Glomerular endothelial cell (primary cell): Measurements from ENCODE around the gene MYMX. TPM values are rescaled to one million over a fixed set of nuclear protein-coding genes. Genes with fewer than 3 reads are reported as not detected.
A peak's percentile ranks its signal among the peaks of the same experiment; 100 is the strongest.
"Not testable (repeated sequence)": the region's sequence is repeated elsewhere in the genome, so short reads cannot be mapped to it uniquely, and the experiment has no call there.

Source experiments
- DNase-seq: peaks from one replicate; pipeline ENCODE4 v3.0.0-alpha.2; 2011; ENCODE audit warnings: low read depth, low spot score; ENCODE audit errors: extremely low read depth
- total RNA-seq: library from RNA; depleted of rRNA; stranded (reverse); fragments of >200 nt; gene quantifications from 2 replicates; pipeline ENCODE4 v1.2.3, GENCODE V29; 2015

Gene MYMX
- total RNA-seq: 2.2 TPM in 1 of 2 replicates, not detected in the other

DNA sequence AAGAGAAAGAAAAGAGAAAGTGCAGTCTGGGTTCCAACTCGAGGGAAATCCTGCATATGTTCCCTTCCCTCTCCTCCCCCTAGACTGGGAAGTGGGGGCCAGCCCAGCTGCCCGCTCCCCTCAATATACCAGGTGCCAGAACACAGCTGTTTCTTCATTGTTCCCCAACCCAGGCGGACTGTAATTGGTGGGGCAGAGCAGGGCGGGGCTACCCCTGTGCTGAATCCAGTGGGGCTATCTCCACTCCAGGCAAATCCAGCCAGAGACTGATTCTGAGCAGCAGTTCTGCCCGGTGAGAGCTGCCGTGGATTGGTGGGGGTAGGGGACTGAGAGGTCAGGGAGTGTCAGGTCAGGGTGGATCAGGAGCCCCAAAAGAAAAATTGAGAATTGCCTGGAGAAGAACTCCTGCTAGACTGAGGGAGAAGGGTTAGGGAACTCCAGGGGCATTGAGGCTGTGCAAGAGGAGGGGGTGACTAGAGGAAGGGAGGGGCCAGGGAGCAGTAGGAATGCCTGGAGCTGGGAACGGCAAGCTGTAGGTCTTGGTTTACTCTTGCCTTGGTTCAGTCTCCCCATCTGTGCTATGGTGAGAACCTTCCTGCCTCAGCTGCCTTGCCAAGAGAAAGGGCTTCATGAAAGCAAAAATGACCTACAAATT is at the start of gene MYMX:
Gene MYMX, plus strand, starts transcription at position 250 of the 655 bp plus-strand sequence. CDS start 546 bp downstream, outside the sequence.
- no peak for DNase-seq

DNA sequence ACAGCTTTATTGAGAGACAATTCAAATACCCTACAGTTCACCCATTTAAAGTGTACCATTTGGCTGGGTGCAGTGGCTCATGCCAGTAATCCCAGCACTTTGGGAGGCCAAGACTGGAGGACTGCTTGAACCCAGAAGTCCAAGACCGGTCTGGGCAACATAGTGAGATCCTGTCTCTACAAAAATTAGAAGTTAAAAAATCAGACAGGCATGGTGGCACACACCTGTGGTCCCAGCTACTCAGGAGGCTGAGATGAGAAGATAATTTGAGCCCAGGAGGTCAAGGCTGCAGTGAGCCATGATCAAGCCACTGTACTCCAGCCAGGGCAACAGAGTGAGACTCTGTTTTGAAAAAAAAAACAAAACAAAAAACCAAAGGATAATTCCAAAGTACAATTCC is 49.2 kb upstream of the MYMX start:
- no peak for DNase-seq

DNA sequence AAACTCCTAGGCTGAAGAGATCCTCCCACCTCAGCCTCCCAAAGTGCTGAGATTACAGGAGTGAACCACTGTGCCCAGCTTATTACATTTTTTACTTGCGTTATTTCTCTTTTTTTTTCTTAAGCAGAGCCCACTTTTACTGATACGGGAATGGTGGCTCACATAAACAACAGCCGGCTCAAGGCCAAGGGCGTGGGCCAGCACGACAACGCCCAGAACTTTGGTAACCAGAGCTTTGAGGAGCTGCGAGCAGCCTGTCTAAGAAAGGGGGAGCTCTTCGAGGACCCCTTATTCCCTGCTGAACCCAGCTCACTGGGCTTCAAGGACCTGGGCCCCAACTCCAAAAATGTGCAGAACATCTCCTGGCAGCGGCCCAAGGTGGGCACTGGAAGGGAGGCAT is 47.6 kb upstream of the MYMX start:
- no peak for DNase-seq

GRCh38 chr6:44169886-44170570 is 46.7 kb upstream of the MYMX start:
- DNase-seq: no peak

DNA sequence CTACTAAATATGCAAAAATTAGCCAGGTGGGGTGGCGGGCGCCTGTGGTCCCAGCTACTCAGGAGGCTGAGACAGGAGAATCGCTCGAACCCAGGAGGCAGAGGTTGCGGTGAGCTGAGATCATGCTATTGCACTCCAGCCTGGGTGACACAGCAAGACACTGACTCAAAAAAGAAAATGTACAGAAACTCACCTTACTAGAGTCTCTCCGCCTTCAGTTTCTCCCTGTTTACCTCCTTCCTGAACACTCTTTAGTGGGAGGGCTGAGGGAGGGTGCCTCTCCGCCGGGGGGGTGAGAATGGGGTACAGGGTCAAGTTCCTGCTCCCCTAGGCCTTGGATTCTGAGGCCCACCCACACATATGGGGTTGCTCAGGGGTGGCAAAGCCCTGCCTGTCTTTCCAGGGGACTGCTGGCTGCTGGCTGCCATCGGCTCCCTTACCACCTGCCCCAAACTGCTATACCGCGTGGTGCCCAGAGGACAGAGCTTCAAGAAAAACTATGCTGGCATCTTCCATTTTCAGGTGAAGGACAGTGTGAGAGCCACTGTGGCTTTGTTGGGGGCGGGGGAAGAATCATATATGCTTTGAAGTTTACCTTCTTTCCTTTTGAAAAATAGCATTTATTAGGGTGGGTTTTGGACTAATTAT is 44.7 kb upstream of the MYMX start:
- no peak for DNase-seq

DNA sequence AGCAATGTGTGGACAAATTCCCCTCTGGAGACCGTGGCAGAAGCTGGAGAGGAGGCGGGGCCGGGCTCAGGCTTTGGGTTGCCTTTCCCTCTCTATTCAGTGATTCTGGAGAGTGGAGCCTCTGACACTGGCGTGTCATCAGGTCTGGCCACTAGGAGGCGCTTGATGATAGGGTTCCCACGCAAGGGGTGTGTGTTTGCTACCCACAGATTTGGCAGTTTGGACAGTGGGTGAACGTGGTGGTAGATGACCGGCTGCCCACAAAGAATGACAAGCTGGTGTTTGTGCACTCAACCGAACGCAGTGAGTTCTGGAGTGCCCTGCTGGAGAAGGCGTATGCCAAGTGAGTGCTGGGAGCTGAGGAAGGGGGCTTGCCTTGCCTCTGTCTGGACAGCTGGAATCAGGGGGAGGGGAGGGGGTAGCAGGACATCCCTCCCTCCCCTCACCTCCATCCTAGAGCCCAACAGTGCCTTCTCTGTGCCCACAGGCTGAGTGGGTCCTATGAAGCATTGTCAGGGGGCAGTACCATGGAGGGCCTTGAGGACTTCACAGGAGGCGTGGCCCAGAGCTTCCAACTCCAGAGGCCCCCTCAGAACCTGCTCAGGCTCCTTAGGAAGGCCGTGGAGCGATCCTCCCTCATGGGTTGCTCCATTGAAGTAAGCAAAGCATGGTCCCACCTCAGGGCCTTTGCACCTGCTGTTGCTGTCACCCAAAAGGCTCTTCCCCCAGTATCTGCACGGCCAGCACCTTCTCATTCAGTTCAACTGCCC is 43.8 kb upstream of the MYMX start:
- no peak for DNase-seq

DNA sequence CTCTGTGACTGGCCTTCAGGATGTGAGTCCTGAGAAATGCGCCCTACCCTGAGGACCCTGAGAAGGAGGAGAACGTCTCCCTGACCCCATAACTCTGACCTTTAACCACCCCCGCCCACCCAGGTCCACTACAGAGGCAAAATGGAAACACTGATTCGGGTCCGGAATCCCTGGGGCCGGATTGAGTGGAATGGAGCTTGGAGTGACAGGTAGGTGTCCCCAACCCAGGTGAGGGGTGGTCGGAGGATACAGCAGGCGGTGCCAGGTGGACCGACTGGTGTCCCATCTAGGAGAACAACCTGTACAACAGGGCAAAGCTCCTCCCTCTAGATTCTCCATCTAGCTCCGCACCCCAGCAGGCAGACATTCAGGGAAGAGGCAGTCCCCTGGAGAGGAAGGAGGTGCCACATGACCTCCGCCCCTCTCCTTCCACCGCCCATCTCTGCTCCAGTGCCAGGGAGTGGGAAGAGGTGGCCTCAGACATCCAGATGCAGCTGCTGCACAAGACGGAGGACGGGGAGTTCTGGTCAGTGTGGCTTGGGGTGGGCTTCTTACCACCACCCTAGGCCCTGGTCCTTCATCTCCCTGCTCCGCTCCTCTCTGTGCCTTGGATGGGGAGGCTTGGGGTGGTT is 40.5 kb upstream of the MYMX start:
- no peak for DNase-seq

DNA sequence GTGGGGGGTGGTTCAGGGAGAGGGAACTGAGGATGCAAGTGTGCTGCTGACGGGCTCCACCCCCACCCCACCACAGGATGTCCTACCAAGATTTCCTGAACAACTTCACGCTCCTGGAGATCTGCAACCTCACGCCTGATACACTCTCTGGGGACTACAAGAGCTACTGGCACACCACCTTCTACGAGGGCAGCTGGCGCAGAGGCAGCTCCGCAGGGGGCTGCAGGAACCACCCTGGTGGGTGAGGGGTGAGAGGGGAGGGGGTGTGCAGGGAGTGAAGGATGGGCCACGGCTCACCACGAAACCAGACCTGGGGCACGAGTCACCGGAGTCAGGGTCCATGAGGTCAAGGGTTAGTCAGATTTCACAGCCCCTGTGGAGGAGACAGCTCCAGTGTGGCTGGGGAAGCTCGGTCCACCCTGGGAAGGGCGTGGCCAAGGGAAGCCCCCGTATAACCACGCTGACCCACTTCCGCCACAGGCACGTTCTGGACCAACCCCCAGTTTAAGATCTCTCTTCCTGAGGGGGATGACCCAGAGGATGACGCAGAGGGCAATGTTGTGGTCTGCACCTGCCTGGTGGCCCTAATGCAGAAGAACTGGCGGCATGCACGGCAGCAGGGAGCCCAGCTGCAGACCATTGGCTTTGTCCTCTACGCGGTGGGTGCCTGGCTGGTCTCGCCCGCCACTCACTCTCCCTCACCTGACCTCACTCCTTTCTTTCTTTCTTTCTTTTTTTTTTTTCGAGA is 39.8 kb upstream of the MYMX start:
- DNase-seq: no peak

DNA sequence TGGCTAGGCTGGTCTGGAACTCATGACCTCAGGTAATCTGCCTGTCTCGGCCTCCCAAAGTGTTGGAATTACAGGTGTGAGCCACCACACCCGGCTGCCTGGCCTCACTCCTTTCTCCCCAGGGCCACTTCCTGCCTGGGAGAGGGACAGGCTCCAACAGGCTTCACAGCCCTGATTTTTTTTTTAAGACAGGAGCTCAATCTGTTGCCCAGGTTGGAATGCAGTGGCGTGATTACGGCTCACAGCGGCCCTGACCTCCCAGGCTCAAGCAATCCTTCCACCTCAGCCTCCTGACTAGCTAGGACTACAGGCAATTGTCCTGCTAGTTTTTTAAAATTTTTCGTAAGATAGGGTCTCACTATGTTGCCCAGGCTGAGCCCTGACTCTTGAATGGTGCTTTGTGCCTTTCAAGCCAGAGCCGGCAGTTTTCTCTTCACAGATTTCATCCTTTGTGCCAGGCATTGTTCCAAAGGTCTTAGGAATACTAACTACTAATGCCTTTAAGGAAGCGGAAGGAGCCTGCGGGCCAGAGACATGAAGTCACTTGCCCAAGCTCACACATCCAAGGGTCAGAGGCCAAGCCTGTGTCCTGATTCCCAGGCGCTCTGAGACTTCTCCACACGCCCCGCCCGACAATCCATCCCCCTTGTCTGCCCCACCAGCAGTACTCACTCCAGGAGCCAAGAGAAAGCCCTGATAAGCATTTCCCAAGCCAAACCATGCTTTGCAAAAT is 38.9 kb upstream of the MYMX start:
- peak; percentile 69 for DNase-seq

DNA sequence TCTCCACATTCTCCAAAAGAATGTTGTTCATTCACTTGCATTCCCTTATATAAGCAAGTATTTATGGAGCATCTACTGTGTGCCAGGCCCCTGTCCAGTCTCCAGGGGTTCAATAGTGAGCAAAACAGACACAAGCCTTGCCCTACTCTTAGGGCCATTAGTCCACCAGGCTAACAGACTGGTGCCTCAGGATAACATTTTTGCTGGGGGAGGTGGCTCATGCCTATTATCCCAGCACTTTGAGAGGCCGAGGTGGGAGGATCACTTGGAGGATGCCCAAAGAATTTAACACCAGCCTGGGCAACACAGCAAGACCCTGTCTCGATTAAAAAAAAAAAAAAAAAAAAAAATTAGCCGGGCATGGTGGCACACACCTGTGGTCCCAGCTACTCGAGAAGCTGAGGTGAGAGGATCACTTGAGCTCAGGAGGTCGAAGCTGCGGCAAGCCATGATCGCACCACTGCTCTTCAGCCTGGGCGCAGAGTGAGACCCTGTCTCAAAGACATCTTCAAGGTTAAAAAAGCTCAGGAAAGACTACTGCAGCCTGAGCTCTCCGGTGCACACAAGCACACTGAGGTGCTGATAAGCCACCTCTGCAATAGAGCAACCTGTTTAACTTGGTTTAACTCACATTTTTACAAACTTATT is 38.2 kb upstream of the MYMX start:
- DNase-seq: no peak

GRCh38 chr6:44179072-44179536 is 37.6 kb upstream of the MYMX start:
- DNase-seq: no peak

DNA sequence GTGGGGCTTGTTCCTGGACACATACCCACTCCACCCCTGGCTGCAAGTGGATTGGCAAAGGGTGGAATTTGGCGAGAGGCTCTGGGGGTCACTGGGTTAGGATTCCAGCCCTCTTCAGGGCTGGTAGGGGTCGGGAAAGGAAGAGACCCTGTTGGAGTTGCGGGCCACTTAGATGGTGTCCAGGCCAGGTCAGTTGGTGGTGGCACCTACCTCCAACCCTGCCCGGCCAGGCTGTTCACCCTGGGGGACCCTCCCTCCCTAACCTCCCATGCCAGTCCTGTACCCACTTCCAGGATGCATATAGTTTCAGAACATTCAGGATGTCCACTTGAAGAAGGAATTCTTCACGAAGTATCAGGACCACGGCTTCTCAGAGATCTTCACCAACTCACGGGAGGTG is 37.1 kb upstream of the MYMX start:
- no peak for DNase-seq

- no peak for DNase-seq
Observed at GRCh38 chr6:44180406-44180805, 36.3 kb upstream of the MYMX start.

DNA sequence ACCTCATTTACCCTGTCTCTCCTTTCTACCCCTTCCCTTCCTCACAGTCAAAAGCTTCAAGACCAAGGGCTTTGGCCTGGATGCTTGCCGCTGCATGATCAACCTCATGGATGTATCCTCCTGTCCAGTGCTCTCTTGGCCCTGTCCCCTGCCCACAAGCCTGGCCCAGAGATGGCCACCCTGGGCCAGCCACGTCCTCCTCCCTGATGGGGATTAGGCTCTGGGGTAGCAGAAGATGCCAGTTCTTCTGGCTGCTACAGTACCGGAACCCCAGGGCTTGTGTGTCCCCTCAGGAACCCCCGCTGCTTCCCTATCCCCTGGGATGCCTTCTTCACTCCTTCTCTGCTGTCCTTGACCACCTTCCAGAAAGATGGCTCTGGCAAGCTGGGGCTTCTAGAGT is 35.8 kb upstream of the MYMX start:
- no peak for DNase-seq

DNA sequence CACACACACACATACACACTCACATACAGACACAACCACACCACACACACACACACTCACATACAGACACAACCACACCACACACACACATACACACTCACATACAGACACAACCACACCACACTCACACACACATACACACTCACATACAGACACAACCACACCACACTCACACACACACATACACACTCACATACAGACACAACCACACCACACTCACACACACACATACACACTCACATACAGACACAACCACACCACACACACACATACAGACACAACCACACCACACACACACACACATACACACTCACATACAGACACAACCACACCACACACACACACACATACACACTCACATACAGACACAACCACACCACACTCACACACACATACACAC is 34.9 kb upstream of the MYMX start:
- DNase-seq: not testable (repeated sequence)

DNA sequence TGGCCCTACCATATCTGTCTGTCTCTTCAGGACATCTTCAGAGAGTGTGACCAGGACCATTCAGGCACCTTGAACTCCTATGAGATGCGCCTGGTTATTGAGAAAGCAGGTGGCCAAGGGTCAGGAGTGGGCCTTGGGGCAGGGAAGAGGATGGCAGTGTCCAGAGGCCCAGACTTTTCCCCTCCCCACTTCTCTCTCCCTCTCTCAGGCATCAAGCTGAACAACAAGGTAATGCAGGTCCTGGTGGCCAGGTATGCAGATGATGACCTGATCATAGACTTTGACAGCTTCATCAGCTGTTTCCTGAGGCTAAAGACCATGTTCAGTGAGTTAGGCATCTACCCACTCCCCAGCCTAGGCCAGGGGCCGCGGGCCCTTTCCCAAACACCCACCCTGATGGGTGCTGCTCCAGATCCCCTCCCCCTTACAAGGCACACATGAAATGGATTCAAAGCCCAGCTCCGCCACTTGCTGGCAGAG is 33.8 kb upstream of the MYMX start:
- DNase-seq: no peak

GRCh38 chr6:44183783-44184182 is 32.9 kb upstream of the MYMX start:
- DNase-seq: no peak

- DNase-seq: not testable (repeated sequence)
Observed at GRCh38 chr6:44185356-44185755, 31.4 kb upstream of the MYMX start.
